GM18498 (cell line): ENCODE results near the gene CAVIN1.
"Not testable (repeated sequence)": the region's sequence is repeated elsewhere in the genome, so short reads cannot be mapped to it uniquely, and the experiment has no call there.

Experiments used
- ATAC-seq: cut with Tn5 transposase; IDR thresholded peaks from one replicate; pipeline ENCODE4 v1.9.1; 2021; ENCODE audit warnings: mild to moderate bottlenecking, moderate library complexity; ENCODE audit not compliant: unreplicated experiment

Gene CAVIN1

DNA sequence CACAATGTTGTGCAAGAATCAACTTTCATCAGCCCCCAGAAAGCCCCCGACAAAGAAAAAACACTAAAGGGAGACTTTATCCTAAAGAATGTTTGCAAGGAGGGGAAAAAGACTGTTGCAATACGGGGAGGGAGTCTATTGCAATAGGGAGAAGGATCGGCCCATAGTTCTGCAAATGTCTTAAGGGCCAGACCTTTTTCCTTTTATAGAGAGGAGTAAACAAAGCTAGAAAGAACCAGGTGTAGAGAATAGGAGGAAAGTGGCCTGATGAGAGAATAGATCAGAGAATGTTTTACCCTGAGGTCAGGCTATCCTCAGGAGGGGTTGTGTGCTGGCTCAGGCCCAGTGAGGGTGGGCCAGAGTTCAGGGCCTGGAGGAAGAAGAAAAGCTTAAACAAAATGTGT lies 8.7 kb upstream of the CAVIN1 start:
- no peak for ATAC-seq

DNA sequence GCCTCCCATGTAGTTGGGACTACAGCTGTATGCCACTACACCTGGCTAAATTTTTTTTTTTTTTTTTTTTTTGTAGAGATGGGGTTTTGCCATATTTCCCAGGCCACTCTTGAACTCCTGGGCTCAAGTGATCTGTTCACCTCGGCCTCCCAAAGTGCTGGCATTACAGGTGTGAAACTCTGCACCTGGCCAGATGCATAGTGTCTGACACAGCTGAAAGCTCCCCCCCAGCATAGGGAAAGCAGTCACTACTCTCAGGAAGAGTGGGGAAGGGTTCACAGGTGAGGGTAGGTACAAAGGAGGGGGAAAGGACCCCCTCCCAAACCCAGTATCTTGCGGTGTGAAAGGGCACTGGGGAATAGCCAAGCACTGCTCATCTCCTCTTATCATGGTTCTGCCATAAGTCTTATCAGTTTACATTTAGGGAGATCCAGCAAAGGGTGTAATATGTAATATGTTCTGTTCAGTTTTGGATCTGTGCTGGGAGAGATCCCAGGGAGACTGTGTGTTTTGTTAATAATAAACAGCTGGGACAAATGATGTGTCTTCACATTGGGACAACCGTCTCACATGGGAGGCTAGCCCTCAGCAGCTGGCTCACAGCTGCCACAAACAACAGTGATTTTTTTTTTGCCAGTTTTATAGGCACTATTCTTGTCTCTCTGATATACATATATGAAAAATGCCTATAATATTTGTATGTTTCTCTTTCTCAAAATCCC lies 6.8 kb upstream of the CAVIN1 start:
- ATAC-seq, result no peak

DNA sequence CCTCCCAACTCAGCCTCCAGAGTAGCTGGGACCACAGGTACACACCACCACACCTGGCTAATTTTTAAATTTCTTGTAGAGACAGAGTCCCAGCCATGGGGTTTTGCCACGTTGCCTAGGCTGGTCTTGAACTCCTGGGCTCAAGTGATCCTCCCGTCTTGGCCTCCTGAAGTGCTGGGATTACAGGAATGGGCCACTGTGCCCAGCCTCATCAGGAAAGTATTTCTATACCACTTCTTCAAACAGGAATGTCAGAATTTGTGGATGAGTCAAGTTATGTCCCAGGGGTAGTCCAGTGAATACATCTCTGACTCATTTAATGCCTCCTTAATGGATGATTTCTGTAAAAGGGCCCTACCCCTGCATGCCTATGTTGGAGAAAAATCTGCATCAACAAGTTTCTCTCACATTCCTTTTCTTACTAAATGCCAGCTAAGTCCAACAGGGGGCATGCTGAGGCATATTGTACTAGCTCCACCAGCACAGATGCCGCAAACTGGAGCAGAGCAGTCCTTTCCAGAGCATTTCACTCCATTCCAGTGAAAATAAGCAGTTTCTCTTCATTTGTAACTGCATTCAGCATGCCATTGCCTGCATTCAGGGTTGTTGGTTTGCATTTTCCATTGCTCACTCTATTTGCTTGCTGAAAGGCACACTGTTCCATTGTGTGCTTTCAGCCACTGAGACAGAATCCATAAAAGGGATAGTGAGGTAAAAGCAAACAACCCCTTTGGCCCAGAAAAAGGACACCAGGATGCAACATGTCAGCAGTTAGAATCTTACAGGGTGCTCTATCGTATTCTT lies 5.3 kb upstream of the CAVIN1 start:
- ATAC-seq, result no peak

DNA sequence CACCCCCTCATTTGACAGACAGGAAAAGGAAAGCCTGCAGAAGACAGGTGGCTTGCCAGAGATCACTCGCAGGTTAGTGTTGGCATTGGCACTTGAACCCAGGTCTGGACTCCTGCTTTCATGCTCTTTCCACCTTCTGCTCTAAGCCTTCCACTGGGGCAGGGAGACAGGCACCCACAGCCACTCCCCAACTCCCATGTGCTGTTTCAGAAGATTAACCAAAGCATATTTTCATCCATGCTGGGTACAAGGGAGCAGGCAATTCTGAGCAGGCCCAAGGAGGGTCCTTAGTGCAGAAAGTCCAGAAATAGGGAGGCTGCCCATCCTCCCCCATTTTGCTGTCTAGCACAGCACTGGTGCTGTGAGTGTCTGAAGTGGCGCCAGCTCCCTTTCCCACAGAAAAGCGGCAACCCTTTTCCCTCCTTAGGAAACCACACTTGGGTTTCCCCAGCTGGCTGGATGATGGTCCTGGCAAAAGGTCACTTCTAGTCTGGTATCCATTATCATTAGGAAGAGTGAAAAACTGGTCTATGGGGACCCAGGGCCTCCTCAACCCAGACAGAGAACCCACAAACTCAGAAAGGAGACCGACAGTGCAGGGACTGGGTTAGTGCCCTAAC lies 2.0 kb upstream of the CAVIN1 start:
- ATAC-seq, result no peak

DNA sequence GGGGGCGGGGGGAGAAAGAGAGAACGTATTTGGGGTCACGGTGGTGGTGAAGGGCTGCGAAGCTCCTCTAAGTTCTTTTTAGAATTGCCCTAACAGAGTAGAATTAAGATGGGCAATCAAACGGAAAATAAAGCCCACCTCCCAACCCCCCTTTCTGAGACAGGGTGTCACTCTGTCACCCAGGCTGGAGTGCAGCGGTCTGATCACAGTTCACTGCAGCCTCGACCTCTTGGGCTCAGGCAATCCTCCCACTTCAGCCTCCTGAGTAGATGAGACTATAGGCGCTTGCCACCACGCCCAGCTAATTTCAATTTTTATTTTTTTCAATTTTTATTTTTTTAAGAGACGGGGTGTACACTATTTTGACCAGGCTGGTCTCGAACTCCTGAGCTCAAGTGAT lies 710 bp upstream of the CAVIN1 start:
- ATAC-seq, result no peak

DNA sequence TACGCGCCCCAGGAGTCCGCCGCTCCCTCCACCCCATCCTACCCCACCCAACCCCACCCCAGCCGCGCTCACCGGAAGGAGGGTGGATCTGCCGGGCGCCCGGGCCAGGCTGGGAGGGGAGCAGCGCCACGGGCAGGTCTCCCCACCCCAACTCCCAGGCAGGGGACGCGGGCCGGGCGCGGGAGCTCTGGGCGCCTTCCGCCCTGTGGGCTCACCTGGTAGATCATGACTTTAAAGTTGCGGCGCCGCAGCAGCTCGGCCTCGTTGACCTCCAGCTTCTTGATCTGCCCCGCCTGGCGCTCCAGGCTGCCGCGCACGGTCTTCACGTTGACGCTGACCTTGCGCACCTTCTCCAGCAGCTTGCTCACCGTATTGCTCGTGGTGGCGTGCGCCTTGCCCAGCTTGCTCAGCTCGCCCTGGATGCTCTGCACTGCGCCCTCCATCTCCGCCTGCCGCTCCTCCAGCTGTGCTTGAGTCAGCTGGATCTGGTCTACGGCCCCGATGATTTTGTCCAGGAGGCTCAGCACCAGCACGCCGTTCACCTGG lies 571 bp downstream of the CAVIN1 start:
- ATAC-seq, result no peak

DNA sequence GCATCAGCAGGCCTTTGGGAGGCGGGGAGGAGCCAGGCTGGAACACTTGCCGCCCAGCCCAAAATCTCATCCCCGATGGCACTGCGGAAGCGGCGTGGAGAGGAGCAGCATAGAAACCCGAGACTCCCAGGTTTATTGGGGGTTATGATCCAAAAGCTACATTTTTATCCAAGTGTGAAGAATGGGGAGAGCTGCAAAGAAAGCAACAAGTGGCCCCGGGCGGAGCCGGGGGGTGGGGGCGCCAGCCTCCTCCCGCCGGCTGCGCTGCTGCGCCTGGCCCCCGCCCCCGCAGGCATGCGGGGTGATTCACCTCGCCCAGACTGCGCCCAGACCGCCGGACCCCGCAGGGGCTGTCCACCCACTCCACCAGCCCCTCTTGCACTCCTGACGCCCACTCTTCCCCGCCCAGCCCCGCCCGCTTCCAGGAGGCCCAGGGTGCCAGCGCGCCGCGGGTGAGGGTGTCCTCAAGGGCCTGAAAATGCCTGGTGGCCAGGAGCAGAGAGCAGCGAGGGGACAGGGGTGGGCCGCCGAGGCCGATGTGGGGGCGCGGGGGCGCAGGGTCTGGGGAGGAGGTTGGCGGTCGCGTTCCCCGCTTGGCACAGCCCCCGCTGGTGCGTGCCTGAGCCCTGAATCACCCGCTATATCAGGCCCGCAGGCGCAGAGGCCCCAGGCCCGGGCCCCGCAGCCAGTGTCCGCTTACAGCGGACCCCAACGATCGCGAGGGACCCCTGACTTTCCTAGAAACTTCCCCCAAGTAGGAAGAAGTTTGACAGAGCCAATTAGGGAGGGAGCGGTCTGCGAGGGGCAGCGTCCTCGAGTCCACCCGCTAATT lies 1.3 kb downstream of the CAVIN1 start:
- no peak for ATAC-seq

DNA sequence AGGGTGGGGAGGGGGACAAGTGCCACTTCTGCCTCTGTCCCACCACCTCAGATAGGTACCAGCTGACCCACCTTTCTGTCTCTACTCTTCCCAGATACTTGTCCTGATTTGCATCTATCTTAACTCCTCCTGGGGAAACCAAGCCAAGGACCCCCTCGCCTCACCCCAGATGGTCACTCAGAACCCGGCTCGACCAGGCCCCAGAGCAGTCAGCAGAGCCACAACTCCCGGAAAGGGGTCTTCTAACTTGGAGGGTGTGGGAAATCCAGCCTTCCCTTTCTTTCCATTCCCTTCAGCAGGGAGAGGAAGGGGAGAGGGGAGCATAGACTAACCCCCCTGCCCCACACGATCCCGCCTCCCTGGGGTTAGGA lies 1.9 kb downstream of the CAVIN1 start:
- ATAC-seq, result no peak

DNA sequence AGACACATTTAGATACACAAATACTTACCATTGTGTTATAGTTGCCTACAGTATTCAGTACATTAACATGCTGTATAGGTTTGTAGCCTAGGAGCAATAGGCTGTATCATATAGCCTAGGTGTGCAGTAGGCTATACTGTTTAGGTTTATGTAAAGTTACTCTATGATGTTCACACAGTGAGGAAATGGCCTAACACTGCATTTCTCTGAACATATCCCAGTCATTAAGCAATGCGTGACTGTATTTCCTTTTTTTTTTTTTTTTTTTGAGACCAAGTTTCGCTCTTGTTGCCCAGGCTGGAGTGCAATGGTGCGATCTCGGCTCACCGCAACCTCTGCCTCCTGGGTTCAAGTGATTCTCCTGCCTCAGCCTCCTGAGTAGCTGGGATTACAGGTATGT lies 5.1 kb downstream of the CAVIN1 start:
- ATAC-seq, result not testable (repeated sequence)

DNA sequence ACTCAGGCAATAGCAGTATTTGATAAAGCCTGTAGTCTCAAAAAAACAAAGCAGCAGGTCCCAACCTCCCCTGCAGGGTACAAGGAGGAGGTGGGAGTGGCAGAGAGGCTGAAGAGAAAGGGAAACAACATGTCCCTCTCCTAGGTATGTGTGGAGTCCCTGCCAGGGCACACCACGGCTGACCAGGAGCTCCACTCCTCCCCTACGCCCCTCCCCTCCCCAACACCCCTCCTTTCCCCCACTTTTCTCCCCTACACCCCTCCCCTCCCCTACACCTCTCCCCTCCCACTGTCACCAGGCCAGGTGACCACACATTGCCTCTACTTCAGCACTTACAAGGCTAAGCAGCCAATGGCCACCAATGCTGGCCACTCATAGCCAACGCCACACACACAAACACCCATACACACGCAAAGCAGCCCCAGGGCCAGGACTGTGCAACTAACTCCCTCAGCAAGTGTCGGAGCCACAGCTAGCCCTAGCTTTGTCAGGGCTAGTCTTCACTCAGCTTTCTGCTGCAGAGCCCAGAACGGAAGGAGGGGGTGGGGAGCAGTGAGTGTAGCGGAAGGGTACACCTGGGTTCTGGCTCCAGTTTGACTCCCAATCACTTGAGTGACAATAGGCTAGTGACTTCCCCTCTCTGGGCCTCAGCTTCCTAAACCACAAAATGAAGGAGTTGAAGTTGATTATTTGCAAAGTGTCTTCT lies 8.2 kb downstream of the CAVIN1 start:
- no peak for ATAC-seq

DNA sequence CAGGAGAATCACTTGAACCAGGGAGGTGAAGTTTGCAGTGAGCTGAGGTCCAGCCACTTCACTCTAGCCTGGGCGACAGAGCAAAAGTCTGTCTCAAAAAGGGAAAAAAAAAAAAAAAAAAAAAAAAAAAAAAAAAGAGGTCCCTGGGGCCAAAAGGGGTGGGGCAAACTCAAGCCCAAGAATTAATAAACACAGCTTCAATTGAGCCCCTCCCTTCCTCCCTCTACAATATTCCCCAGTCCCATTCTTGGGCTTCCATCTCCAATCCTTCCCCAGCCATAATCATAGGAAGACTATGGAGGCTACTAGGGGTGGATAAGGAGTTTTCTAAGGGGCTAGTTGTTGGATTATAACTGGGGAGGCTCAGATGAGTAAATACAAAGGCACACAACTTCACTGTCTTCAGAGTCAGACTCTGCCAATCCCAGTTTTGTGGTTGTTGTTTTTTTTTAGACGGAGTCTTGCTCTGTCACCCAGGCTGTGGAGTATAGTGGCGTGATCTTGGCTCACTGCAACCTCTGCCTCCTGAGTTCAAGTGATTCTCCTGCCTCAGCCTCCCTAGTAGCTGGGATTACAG lies 9.5 kb downstream of the CAVIN1 start:
- no peak for ATAC-seq

DNA sequence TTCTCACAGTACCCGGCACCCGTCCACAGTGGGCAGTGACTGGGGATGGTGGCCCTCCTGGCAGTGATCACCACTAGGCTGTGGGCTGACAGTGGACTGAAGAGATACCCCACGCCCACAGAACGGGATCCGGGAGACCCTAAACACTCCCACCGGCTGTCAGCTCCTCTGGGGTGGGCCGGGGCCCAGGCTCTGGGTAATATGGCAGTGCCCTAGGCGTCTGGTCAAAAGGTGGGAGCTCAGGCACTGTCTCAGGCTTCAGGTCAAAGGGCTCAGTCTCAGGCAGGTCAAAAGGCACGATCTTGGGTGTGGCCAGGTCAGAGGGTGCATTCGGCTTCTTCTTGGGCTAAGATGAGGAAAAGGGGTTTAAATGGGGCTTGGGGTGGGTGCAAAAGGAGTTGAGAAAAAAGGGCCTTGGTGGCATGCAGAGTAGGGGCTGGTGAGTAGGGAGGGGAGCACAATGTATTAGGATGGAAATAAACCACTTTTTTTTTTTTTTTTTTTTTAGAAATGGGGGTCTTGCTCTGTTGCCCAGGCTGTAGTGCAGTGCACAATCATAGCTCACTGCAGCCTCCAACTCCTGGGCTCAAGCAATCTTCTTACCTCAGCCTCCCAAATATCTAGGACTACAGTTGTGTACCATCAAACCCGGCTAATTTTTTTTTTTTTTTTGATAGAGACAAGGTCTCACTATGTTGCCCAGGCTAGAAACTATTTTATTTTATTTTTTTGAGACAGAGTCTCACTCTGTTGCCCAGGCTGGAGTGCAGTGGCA lies 11.0 kb downstream of the CAVIN1 start:
- ATAC-seq, result no peak

DNA sequence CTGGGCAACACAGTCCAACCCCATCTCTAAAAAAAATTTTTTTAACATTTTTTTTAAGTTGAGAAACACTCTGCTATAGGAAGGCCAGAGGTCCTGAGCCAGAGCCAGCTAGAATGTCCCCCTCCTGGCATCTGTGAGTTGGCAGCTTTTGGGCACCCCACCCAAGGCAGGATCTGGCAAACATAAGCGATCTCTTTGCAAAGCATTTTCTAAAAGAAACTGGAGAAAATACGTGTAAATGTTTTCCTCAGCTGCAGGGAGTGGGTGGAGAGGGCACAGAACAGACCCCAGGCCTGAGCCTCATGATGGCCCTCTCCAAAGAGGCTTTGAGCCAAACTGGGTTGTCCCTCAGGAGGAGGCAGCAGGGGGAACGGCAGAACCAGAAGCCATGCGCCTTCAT lies 11.7 kb downstream of the CAVIN1 start:
- no peak for ATAC-seq

DNA sequence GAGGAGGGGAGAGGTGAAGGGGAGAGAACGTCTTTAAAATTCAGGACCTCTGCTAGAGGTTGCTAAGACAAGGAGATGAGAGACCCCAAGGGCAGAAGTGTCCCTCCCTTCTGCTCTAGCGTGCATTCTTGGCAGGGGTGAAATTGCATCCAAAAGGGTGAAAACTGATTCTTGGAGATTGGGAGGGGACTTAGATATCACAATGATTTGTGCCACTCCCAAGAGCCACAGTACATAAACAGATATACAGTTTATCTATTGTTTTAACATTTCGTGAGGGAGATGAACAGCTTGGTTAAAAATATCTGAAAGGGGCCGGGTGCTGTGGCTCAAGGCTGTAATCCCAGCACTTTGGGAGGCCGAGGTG lies 12.8 kb downstream of the CAVIN1 start:
- no peak for ATAC-seq

DNA sequence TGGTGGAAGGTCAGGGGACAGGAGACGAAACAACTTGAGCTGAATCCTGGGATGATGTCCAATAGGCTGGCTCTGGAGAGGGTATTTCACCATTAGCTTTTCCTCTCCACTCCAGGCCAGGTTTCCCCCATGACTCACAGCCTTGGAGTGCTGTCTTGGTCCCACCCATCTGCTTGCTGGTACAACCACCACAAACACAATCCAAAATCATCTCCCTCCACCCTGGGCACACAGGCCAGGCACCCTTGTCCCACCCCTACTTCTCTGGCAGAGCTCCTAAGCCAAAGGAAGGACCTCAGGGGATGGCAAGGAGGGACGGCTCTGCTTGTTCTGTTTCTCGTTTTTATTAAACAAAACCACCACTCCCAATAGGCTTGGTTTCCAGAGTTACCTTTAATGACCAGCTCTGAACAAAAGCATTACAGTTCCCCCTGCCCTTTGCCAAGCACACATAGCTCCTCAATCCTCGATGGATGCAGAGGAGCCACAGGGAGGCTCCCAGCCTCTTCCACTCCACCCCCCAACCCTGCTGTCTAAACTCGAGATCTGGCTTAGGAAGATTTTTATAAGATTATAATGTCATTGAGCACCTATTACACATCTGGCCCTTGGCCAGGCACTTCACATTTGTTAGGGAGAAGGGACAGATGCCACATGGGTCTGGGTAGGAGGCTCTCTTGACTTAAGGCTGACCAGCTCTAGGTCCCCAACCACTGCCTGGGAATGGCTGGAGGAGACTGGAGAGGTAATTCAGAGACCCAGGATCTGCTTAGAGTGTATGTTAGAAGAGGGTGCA lies 13.3 kb downstream of the CAVIN1 start:
- no peak for ATAC-seq

DNA sequence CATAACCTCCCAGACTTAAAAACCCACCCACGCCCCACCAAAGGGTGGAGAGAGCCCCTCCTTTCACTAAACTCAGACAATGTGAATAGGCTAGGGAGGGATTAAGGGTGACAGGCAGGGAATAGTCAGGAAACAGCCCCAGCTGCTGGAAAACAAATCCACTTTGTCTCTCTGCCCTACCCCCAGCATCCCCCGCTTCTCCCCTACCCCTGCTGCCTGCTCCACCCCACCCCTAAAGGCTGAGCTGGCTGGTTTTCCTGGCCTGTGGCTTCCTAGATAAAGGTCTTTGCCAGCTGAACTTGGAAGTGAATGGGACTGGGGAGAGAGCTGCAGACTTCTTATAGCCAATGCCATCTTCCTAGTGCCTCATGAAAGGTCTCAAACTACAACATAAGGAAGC lies 15.0 kb downstream of the CAVIN1 start:
- no peak for ATAC-seq

DNA sequence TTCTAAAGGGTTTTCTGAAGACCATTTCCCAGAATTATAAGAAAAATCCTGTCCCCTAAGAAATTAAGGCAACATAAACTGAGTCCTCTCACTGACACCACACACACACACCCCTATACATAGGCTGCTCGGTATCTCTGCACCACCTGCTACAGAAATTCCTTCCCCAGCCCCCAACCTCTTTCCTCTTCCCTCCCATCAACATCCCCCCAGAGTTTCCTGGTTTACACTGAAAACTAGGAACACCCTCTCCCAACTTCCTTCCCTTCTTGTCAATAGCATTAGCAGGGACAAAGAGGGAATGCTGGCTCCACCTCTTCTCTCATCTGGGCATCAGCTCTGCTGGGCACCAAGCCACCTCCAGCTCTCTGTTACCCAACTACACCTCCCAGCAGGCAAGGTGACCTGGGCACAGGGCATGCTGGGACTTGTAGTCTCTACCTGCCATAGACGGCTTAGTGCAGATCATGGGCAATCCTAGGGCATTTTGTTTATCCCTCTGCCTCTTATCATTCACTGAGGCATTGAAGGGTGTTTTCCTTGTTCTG lies 15.7 kb downstream of the CAVIN1 start:
- peak; percentile 74 for ATAC-seq

DNA sequence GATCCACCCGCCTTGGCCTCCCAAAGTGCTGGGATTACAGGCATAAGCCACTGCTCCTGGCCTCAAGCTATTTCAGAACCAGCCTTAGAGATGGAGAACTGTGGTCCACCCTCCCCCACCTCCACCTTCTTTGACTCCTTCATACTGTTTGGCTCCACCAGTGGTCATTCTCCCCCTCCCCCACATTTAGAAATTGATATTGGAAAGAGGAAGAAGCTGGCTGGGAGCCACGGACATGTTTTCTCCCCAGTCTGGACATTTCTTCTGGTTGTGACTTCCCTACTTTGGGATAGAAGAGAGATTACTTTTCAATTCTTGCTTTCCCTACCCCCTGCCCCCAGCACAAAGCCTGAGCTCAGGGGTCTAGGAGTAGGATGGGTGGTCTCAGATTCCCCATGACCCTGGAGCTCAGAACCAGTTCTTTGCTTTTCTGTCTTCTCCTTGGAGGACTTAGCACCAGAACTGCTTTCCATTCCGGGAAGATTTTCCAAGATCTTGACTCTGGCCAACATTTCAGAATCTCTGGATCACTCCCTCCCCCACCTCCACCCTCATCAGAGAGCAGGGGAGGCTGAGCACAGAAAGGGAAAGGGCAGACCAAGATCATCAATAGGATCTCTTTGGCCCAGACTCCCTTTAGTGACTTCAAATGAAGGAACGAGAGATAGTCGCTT lies 16.3 kb downstream of the CAVIN1 start:
- no peak for ATAC-seq
